ENCODE results near the gene NRXN3. TPM values are rescaled to one million over a fixed set of nuclear protein-coding genes. Genes with fewer than 3 reads are reported as not detected.

NRXN3 gene
- total RNA-seq, 4 donors from 2014 or later: 0.19 to 1.4 (median 0.40) TPM

DNA sequence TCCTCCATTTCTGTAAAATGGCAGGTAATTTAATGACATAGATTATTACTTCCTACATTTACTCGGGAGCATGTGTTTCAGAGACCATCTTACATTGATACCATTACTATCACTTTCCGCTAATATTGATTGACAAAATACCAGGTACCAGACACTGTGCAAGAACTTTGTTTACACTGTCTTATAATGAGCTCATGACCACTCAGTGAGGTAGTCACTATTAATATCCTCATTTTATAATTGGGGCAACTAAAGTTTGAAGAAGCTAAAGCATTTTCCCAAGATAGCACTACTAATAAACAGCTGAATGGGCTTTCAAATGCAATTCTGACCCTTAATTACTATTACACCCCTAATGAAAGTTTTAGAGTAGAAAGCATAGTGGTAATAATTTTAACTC lies 1306.4 kb downstream of the NRXN3 start:
- no peak for ATAC-seq (ENCODE audit: low FRiP score)
- TF ChIP-seq, protein P1, sequence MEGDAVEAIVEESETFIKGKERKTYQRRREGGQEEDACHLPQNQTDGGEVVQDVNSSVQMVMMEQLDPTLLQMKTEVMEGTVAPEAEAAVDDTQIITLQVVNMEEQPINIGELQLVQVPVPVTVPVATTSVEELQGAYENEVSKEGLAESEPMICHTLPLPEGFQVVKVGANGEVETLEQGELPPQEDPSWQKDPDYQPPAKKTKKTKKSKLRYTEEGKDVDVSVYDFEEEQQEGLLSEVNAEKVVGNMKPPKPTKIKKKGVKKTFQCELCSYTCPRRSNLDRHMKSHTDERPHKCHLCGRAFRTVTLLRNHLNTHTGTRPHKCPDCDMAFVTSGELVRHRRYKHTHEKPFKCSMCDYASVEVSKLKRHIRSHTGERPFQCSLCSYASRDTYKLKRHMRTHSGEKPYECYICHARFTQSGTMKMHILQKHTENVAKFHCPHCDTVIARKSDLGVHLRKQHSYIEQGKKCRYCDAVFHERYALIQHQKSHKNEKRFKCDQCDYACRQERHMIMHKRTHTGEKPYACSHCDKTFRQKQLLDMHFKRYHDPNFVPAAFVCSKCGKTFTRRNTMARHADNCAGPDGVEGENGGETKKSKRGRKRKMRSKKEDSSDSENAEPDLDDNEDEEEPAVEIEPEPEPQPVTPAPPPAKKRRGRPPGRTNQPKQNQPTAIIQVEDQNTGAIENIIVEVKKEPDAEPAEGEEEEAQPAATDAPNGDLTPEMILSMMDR (IDR thresholded peaks at IDR 0.05): no peak
- DNase-seq (ENCODE audit: low spot score): no peak

DNA sequence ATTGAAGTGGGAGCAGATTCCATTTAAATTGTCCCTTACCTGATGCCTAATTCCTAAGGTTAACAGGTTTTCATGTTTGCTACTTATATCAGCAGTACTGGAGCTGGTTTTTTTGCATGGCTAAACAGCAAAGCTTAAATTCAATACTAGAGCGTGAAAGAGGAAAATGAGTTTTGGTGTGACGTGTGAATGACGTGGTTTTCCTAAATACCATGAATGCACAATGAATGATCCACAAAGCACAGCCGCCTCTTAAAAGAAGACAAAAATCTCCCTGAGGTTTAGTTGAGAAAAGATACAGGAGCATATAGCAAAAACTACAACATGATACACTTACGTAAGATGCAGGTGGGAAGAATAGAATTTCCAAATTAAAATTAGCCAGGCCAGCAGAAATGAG lies 1310.0 kb downstream of the NRXN3 start:
- TF ChIP-seq, protein P1 (IDR thresholded peaks at IDR 0.05): no peak
- DNase-seq (ENCODE audit: low spot score) (no peak), ATAC-seq (ENCODE audit: low FRiP score) (no peak)

DNA sequence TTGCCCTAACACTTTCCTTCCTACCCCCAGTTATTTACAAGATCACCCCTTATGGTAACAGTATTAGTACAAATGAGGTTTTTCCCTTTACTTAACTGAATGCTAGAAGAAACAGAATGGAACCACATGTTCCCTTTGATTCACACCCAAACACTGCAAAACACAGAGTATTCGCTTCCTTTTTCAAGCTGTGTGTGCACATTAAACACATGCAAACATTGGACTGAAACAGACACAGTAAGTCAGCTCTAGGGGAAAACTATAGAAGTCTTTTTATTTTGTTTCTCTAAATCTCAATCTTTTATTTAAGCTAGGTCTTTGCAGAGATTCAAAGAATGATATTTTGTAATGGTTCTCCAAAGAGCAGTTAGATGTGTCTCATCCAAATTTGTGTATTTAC lies 1312.7 kb downstream of the NRXN3 start:
- DNase-seq (ENCODE audit: low spot score) (no peak), ATAC-seq (ENCODE audit: low FRiP score) (no peak)
- TF ChIP-seq, protein P1 (IDR thresholded peaks at IDR 0.05): no peak

DNA sequence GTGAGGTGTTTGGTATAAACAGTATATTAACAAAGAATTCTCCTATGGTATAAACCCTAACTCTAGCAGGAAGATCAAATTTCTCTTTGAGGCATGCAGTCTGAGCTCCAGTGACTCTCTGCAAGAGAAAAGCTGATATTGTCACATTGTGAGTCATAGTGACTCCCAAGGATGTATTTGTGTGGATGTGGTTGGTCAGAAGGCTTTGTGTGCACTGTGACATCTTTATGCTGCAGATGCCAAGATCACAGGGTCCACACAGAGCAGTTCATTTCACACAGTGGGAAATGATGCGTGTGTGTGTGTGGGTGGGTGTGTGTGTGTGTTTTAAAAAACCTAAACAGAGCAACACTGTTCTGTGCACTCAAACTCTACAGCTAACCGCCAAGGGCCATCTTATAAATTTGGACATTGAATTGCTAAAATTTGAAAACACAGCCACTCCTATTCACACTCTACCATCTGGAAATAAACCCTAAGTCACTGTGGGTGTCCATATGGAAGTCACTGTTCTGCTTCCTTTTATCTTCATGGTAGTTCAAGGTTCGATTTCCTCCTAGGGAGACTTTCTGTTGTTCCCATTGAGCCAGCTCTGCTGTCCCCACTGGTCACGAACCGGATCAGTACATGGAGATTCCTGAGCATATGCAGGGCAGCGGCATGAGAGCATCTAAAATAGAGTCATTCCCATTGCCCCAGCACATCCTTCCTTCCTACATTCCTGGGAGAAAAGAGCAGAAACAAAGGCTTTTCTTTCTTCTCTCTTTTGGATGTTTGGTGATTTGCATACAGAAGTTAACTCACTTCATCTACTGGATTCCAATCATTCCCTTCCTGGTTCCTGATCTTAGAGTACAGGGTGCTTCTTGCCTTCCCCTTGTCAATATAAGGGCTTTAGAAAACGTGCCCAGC lies 1313.6 kb downstream of the NRXN3 start:
- DNase-seq (ENCODE audit: low spot score) (no peak), ATAC-seq (ENCODE audit: low FRiP score) (no peak)
- TF ChIP-seq, protein P1 (IDR thresholded peaks at IDR 0.05): no peak

DNA sequence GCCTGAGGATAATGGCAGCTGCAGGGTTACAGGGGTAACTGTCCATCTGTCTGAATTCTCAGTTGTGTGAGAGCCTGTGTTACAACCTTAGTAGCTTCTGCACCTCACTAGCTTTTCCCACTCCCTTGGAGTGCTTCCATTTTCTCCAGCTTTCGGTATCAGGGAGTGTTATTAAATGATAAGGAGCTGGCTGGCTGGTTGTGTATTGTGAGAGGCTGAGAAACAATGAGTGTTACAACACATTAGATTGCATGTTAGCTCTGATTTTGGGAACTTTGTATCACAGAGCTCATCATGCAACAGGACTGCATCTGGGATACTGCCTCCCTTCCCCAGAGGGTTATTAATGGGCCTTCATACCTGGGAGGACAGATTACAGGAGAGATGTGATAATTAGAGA lies 1317.5 kb downstream of the NRXN3 start:
- DNase-seq (ENCODE audit: low spot score): no peak
- TF ChIP-seq, protein P1 (IDR thresholded peaks at IDR 0.05): no peak
- ATAC-seq (ENCODE audit: low FRiP score): no peak

DNA sequence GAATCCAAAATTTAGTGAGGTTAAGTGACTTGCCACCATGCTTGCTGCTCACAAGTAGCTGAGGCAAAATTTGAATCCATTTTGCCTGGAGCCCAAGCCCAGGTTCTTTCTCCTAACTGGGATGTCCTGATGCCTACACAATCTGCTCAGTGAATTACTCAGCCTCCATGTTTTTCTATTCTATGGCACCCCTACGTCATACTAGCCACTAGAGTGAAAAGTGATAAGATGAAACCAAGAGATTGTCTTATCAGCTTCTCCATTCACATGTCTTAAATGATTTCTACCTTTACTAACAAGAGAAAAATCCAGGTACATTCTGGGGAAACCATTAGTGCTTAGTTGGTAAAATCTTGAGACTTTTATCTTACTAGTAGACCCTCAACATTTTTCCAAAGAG lies 1321.0 kb downstream of the NRXN3 start:
- TF ChIP-seq, protein P1 (IDR thresholded peaks at IDR 0.05): no peak
- DNase-seq (ENCODE audit: low spot score) (no peak), ATAC-seq (ENCODE audit: low FRiP score) (no peak)

DNA sequence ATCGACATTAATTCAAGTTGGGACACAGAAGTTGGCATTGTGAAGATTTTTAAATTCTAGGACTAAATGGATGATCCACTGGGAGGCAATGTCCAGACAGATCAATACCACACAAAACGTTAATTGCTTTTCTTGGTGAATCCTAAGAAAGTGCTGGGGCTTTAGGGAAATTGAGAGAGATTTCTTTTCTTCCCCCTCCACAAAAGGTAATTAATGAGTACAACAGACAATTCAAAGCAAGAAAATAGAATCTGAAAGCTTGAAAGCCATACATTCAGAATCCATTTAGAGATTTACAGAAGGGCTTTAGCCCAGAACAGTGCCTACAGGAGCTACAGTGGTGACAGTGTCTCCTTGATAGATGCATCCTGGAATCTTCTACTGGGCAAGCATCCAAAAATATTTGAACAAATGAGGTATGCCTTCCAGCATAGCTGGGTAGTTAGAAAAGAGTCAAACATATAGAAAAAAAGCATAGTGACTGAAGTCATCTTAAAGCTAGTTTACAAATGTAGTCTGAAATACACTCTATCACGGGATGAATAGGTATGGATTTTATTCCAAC lies 1323.0 kb downstream of the NRXN3 start:
- TF ChIP-seq, protein P1 (IDR thresholded peaks at IDR 0.05): no peak
- no peak for ATAC-seq (ENCODE audit: low FRiP score)
- no peak for DNase-seq (ENCODE audit: low spot score)

Data from omental fat pad (tissue), 4 donors.